Astrocyte of the spinal cord (primary cell): ENCODE measurements around the gene DDX39A.

Experiments
- DNase-seq: peaks from one replicate; pipeline ENCODE4 v3.0.0; 2011; ENCODE audit warnings: low read depth, low spot score
- H3K4me3 ChIP-seq: 2 replicates; pipeline ENCODE4 v1.5.1; 2011; ENCODE audit warnings: low read depth, mild to moderate bottlenecking, low read length, moderate library complexity
- CTCF ChIP-seq: IDR thresholded peaks from 2 replicates; pipeline ENCODE4 v1.5.1; 2012; ENCODE audit warnings: low read depth, mild to moderate bottlenecking, low read length, inconsistent platforms
- in situ Hi-C: cut with HindIII; loops from 2 replicates; pipeline ENCODE4 v1.10.0; 2017; ENCODE audit warnings: low sequenced_read_pairs

DDX39A gene

GRCh38 chr19:14418856-14419105 is 360 bp downstream of the DDX39A start:
- DNase-seq = no peak
- in situ Hi-C loops = no loop called here

GRCh38 chr19:14416817-14417231 is 2.3 kb downstream of the DDX39A start:
- no peak for TF ChIP-seq CTCF
- in situ Hi-C loops = no loop called here
- no peak for DNase-seq
- H3K4me3 ChIP-seq = no peak overlapping the region

More at GRCh38 chr19:14418856-14419105, 360 bp downstream of the DDX39A start:
- TF ChIP-seq CTCF = no peak
- H3K4me3 ChIP-seq = peak overlapping the region; percentile 96

- H3K4me3 ChIP-seq = no peak overlapping the region
- in situ Hi-C loops = no loop called here
- no peak for DNase-seq
- TF ChIP-seq CTCF = no peak
Measured at GRCh38 chr19:14414926-14415690, 4.0 kb downstream of the DDX39A start.

GRCh38 chr19:14413693-14414181 is 5.4 kb downstream of the DDX39A start:
- no peak overlapping the region for H3K4me3 ChIP-seq
- peak; percentile 67 for DNase-seq
- in situ Hi-C loops = no loop called here
- no peak for TF ChIP-seq CTCF

GRCh38 chr19:14412996-14413692 is 6.0 kb downstream of the DDX39A start:
- in situ Hi-C loops = no loop called here
- DNase-seq = no peak
- H3K4me3 ChIP-seq = no peak overlapping the region
- no peak for TF ChIP-seq CTCF

- DNase-seq = no peak
- H3K4me3 ChIP-seq = no peak overlapping the region
- no peak for TF ChIP-seq CTCF
- in situ Hi-C loops = no loop called here
Measured at GRCh38 chr19:14412324-14412995, 6.7 kb downstream of the DDX39A start.
